ENCODE measurements around the gene TMEM38B. TPM values are rescaled to one million over a fixed set of nuclear protein-coding genes. Genes with fewer than 3 reads are reported as not detected.
"Not testable (repeated sequence)": the region's sequence is repeated elsewhere in the genome, so short reads cannot be mapped to it uniquely, and the experiment has no call there.

The TMEM38B gene
- total RNA-seq, 3 donors from 2014 or later = 22.2 to 25.7 (median 22.7) TPM

GRCh38 chr9:105722099-105722498, 27.8 kb downstream of the TMEM38B start:
- peaks cover 11% of the 10 kb centered on the region for H3K36me3 Mint-ChIP-seq (ENCODE audit: insufficient read depth)
- H3K4me1 Mint-ChIP-seq (ENCODE audit: low read depth) = no peaks in the 10 kb centered on the region
- ATAC-seq = no peak
- no peaks in the 10 kb centered on the region for H3K27me3 Mint-ChIP-seq (ENCODE audit: low read depth)
- no peaks in the 10 kb centered on the region for H3K9me3 Mint-ChIP-seq
- H3K4me3 Mint-ChIP-seq = no peak overlapping the region
- DNase-seq = no peak

- H3K27me3 Mint-ChIP-seq (ENCODE audit: low read depth) = no peaks in the 10 kb centered on the region
- DNase-seq (no peak), ATAC-seq (no peak)
- no peaks in the 10 kb centered on the region for H3K9me3 Mint-ChIP-seq
- H3K4me1 Mint-ChIP-seq (ENCODE audit: low read depth) = no peaks in the 10 kb centered on the region
- H3K4me3 Mint-ChIP-seq = no peak overlapping the region
- peaks cover 34% of the 10 kb centered on the region for H3K36me3 Mint-ChIP-seq (ENCODE audit: insufficient read depth)
Observed at GRCh38 chr9:105725370-105725769, 31.0 kb downstream of the TMEM38B start.

- H3K36me3 Mint-ChIP-seq (ENCODE audit: insufficient read depth) = peaks cover 54% of the 10 kb centered on the region
- ATAC-seq; H3K4me1 Mint-ChIP-seq (ENCODE audit: low read depth); DNase-seq; H3K4me3 Mint-ChIP-seq; H3K27me3 Mint-ChIP-seq (ENCODE audit: low read depth): not testable (repeated sequence)
- H3K9me3 Mint-ChIP-seq = peaks cover 11% of the 10 kb centered on the region
Observed at GRCh38 chr9:105728230-105728629, 33.9 kb downstream of the TMEM38B start.

GRCh38 chr9:105731420-105731819, 37.1 kb downstream of the TMEM38B start:
- not testable (repeated sequence) for ATAC-seq; H3K4me1 Mint-ChIP-seq (ENCODE audit: low read depth); H3K4me3 Mint-ChIP-seq; DNase-seq; H3K27me3 Mint-ChIP-seq (ENCODE audit: low read depth)
- Mint-ChIP-seq H3K9me3 (peaks cover 38% of the 10 kb centered on the region), H3K36me3 (ENCODE audit: insufficient read depth) (peaks cover 70% of the 10 kb centered on the region)

- Mint-ChIP-seq H3K4me3 (no peak overlapping the region), H3K9me3 (peaks cover 41% of the 10 kb centered on the region), H3K27me3 (ENCODE audit: low read depth) (no peaks in the 10 kb centered on the region), H3K36me3 (ENCODE audit: insufficient read depth) (peaks cover 68% of the 10 kb centered on the region), H3K4me1 (ENCODE audit: low read depth) (no peaks in the 10 kb centered on the region)
- no peak for ATAC-seq
- DNase-seq = no peak
Observed at GRCh38 chr9:105735366-105735765, 41.0 kb downstream of the TMEM38B start.

GRCh38 chr9:105737205-105737604, 42.9 kb downstream of the TMEM38B start:
- ATAC-seq = no peak
- H3K4me3 Mint-ChIP-seq = no peak overlapping the region
- no peak for DNase-seq
- no peaks in the 10 kb centered on the region for H3K4me1 Mint-ChIP-seq (ENCODE audit: low read depth)
- no peaks in the 10 kb centered on the region for H3K27me3 Mint-ChIP-seq (ENCODE audit: low read depth)
- peaks cover 40% of the 10 kb centered on the region for H3K9me3 Mint-ChIP-seq
- peaks cover 69% of the 10 kb centered on the region for H3K36me3 Mint-ChIP-seq (ENCODE audit: insufficient read depth)

- Mint-ChIP-seq H3K4me1 (ENCODE audit: low read depth) (no peaks in the 10 kb centered on the region), H3K9me3 (no peaks in the 10 kb centered on the region), H3K27me3 (ENCODE audit: low read depth) (no peaks in the 10 kb centered on the region), H3K36me3 (ENCODE audit: insufficient read depth) (peaks cover 34% of the 10 kb centered on the region), H3K4me3 (no peak overlapping the region)
- ATAC-seq = no peak
- DNase-seq = no peak
Observed at GRCh38 chr9:105742088-105742487, 47.7 kb downstream of the TMEM38B start.

GRCh38 chr9:105747325-105747724, 53.0 kb downstream of the TMEM38B start:
- H3K4me1 Mint-ChIP-seq (ENCODE audit: low read depth); H3K4me3 Mint-ChIP-seq; DNase-seq; H3K27me3 Mint-ChIP-seq (ENCODE audit: low read depth); H3K9me3 Mint-ChIP-seq; ATAC-seq: not testable (repeated sequence)
- H3K36me3 Mint-ChIP-seq (ENCODE audit: insufficient read depth) = peaks cover 42% of the 10 kb centered on the region

- DNase-seq = no peak
- peaks cover 50% of the 10 kb centered on the region for H3K36me3 Mint-ChIP-seq (ENCODE audit: insufficient read depth)
- H3K4me3 Mint-ChIP-seq = no peak overlapping the region
- H3K27me3 Mint-ChIP-seq (ENCODE audit: low read depth) = no peaks in the 10 kb centered on the region
- no peaks in the 10 kb centered on the region for H3K4me1 Mint-ChIP-seq (ENCODE audit: low read depth)
- peaks cover 30% of the 10 kb centered on the region for H3K9me3 Mint-ChIP-seq
- no peak for ATAC-seq
Observed at GRCh38 chr9:105751761-105752160, 57.4 kb downstream of the TMEM38B start.

- ATAC-seq (no peak), DNase-seq (no peak)
- Mint-ChIP-seq H3K9me3 (peaks cover 44% of the 10 kb centered on the region), H3K27me3 (ENCODE audit: low read depth) (no peaks in the 10 kb centered on the region), H3K36me3 (ENCODE audit: insufficient read depth) (peaks cover 26% of the 10 kb centered on the region), H3K4me3 (no peak overlapping the region), H3K4me1 (ENCODE audit: low read depth) (no peaks in the 10 kb centered on the region)
Observed at GRCh38 chr9:105757496-105758251, 63.3 kb downstream of the TMEM38B start.

GRCh38 chr9:105760053-105760452, 65.7 kb downstream of the TMEM38B start:
- no peak for DNase-seq
- no peak for ATAC-seq
- Mint-ChIP-seq H3K36me3 (ENCODE audit: insufficient read depth) (peaks cover 18% of the 10 kb centered on the region), H3K9me3 (peaks cover 33% of the 10 kb centered on the region), H3K4me3 (no peak overlapping the region), H3K27me3 (ENCODE audit: low read depth) (no peaks in the 10 kb centered on the region), H3K4me1 (ENCODE audit: low read depth) (no peaks in the 10 kb centered on the region)

- not testable (repeated sequence) for ATAC-seq; DNase-seq; H3K4me1 Mint-ChIP-seq (ENCODE audit: low read depth); H3K27me3 Mint-ChIP-seq (ENCODE audit: low read depth); H3K4me3 Mint-ChIP-seq
- Mint-ChIP-seq H3K36me3 (ENCODE audit: insufficient read depth) (peaks cover 23% of the 10 kb centered on the region), H3K9me3 (peaks cover 14% of the 10 kb centered on the region)
Observed at GRCh38 chr9:105782561-105783494, 88.5 kb downstream of the TMEM38B start.

- H3K36me3 Mint-ChIP-seq (ENCODE audit: insufficient read depth) = peaks cover 29% of the 10 kb centered on the region
- not testable (repeated sequence) for H3K4me3 Mint-ChIP-seq; H3K4me1 Mint-ChIP-seq (ENCODE audit: low read depth); H3K27me3 Mint-ChIP-seq (ENCODE audit: low read depth); DNase-seq; ATAC-seq
- peaks cover 19% of the 10 kb centered on the region for H3K9me3 Mint-ChIP-seq
Observed at GRCh38 chr9:105783495-105783872, 89.1 kb downstream of the TMEM38B start.

GRCh38 chr9:105786796-105787195, 92.5 kb downstream of the TMEM38B start:
- Mint-ChIP-seq H3K36me3 (ENCODE audit: insufficient read depth) (peaks cover 47% of the 10 kb centered on the region), H3K9me3 (peaks cover 37% of the 10 kb centered on the region)
- not testable (repeated sequence) for H3K4me3 Mint-ChIP-seq; ATAC-seq; H3K4me1 Mint-ChIP-seq (ENCODE audit: low read depth); DNase-seq; H3K27me3 Mint-ChIP-seq (ENCODE audit: low read depth)
